GM19351 (cell line): ENCODE data around the gene NUMA1.

Source experiments
- ATAC-seq: cut with Tn5 transposase; IDR thresholded peaks from one replicate; pipeline ENCODE4 v1.9.1; 2021; ENCODE audit warnings: mild to moderate bottlenecking, moderate library complexity; ENCODE audit not compliant: unreplicated experiment

NUMA1 gene

GRCh38 chr11:72015511-72016061 is 64.8 kb downstream of the NUMA1 start:
- ATAC-seq: no peak

GRCh38 chr11:72014761-72015320 is 65.5 kb downstream of the NUMA1 start:
- no peak for ATAC-seq

- no peak for ATAC-seq
These were observed 66.3 kb downstream of the NUMA1 start for GRCh38 chr11:72013765-72014711.

GRCh38 chr11:72012897-72013721 is 67.2 kb downstream of the NUMA1 start:
- ATAC-seq: no peak

- no peak for ATAC-seq
These were observed 68.2 kb downstream of the NUMA1 start for GRCh38 chr11:72012091-72012630.

- no peak for ATAC-seq
These were observed 69.7 kb downstream of the NUMA1 start for GRCh38 chr11:72010529-72011233.

- ATAC-seq: no peak
These were observed 71.2 kb downstream of the NUMA1 start for GRCh38 chr11:72009156-72009555.

GRCh38 chr11:72008728-72009127 is 71.6 kb downstream of the NUMA1 start:
- no peak for ATAC-seq

GRCh38 chr11:72007587-72007986 is 72.8 kb downstream of the NUMA1 start:
- ATAC-seq: no peak

GRCh38 chr11:72007089-72007476 is 73.3 kb downstream of the NUMA1 start:
- ATAC-seq: no peak

- ATAC-seq: no peak
These were observed 73.8 kb downstream of the NUMA1 start for GRCh38 chr11:72006309-72007088.

- ATAC-seq: no peak
These were observed 74.7 kb downstream of the NUMA1 start for GRCh38 chr11:72005347-72006260.

GRCh38 chr11:72004515-72005346 is 75.6 kb downstream of the NUMA1 start:
- ATAC-seq: no peak

GRCh38 chr11:72003776-72004171 is 76.6 kb downstream of the NUMA1 start:
- ATAC-seq: no peak

GRCh38 chr11:72002841-72003775 is 77.2 kb downstream of the NUMA1 start:
- no peak for ATAC-seq

- ATAC-seq: no peak
These were observed 78.3 kb downstream of the NUMA1 start for GRCh38 chr11:72001834-72002591.
